HG03103 (cell line): ENCODE results near the gene ETS1.

Source experiments
- ATAC-seq: cut with Tn5 transposase; IDR thresholded peaks from one replicate; pipeline ENCODE4 v1.9.1; 2021; ENCODE audit warnings: low read depth; ENCODE audit not compliant: unreplicated experiment

ETS1 gene

DNA sequence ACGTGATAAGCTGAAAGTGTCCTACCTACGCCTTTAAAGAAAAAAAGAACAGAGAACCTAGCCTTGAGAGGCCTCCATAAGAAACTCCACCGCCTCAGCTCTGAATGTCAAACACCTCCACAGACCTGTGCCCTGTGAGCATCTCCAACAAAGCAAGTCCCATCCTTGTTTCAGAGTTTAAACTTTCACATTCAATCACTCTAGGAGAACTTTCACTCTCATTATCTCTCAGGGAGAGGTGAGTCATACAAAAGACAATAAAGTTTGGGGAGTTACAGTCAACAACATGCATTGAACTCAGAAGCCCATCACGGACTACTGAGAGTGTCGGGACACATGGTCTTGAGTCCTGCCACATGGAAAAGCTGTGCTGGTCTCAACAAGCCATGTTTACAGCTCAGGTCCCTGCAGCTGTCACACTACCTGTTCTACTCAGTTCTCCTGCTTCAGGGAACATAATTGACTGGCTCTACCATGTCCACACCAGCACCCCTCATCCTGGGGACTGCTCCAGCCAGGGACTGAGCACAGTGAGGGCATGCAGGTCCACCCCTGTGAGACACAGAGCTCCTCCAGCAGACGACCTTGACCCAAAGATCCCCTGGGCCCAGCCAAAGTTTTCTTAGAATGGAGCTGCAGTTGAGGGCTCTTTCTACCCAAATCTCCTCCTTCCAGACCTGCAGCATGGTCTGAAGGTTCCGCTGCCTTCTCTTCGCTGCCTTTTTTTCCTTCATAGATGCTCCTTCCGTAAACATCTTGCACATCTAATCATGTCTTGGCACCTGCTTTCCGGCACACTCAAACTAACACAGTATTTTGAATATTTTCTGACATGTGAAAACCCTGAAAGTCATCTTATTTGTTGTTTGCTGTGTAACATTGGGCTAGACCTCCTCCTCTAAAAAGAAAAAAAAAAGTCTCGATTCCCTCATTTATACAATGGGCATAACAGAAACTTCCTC is 114.9 kb downstream of the ETS1 start:
- peak; percentile 40 for ATAC-seq

DNA sequence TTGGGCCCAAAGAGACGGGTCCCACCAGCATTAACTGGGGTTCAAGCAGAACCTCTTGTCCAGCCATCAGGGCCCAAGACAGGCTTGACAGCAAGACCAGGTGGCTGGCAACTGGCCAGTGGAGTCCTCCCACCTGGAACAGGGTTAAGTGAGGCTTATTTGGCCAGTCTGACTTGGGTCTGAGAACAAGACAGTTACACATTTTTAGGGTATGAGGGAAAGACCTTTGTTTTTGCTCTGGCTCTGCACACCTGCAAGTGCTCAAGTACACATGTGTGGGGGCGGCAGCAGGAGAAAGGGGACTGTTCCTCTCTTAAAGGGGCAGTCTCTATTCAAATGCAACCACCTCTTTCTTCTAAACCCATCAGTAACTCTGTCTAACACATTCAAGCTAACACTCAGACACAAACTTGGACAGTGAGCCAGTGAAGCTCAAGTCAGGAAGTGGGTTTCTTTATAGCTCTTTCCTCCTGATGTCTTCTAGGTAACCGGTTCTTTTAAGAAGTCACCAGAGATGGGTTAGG is 116.2 kb downstream of the ETS1 start:
- peak; percentile 43 for ATAC-seq

DNA sequence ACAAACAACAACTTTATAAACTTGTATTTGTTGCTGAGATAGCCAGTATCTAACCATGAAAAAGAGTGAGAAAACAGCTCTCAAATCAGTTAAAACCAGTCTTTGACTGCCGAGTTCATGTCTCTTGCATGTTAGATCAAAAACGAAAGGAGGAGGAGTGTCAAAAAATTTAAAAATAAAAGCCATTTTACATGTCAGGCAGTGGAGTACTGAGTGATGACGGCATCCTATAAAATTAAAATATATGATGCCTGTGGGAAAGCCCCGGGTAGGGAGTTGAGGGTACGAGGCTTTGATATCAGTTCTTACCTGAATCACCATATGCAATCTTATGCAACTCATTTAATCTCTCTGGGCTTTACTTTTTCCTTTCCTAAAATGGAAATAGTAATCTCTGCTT is 117.3 kb downstream of the ETS1 start:
- no peak for ATAC-seq

GRCh38 chr11:128469220-128469619 is 118.1 kb downstream of the ETS1 start:
- ATAC-seq: peak; percentile 45

GRCh38 chr11:128468111-128468510 is 119.2 kb downstream of the ETS1 start:
- no peak for ATAC-seq

DNA sequence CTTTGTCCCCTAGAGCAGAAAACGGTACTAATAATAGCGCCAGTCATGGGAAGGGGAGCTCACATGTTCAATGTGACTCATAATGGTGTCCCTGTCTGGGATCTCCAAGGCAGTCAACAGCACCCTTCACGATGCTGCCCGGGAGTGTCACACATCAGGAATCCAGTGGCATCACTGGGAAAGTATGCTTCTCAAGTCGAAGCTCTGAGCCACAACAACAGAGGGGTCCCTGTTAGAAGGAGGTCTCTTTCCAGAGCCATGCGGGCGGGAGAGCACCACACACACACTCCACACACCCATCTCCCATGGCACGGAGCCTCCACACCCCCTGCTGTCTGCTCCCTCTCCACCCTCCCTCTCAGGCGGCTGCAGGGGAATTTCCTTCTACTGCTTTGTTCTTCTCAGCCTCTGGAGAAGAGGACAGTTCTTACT is 119.7 kb downstream of the ETS1 start:
- no peak for ATAC-seq

- ATAC-seq: no peak
These were observed 120.3 kb downstream of the ETS1 start for GRCh38 chr11:128467041-128467440.

DNA sequence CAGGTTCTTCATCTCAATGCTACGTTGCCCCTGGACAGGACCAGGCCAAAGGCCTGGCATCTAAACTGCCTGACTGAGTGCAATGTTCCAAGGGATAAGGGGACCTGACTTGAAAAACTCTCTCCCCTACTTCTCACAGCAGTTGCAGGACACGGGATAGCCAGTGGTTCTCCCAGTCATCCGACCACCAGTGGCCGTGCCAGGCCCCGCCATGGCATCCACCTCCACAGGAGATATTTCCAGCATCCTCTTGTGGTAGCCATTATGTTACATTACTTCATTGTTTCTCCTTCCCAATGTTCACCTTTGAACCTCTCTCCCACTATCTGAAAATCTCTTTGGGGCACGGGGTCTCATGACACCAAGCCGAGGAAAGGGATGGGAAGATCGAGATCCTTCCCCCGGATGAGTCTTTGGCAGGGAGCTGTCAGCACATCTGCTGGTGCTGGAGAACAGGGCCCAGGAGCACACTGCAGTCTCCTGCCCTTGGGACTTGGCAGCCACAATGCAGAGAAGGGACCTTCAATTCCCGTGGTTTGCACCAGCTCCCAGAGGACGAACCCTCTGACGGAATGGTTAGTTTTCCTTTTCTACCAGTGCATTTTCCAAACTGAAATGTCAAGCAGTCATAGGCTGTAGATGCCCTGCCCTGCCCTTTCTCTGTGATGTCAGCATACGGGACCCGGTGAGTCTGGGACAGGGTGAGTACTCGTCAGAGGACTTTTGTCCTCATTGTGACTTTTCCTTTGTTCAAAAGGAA is 121.2 kb downstream of the ETS1 start:
- ATAC-seq: no peak

DNA sequence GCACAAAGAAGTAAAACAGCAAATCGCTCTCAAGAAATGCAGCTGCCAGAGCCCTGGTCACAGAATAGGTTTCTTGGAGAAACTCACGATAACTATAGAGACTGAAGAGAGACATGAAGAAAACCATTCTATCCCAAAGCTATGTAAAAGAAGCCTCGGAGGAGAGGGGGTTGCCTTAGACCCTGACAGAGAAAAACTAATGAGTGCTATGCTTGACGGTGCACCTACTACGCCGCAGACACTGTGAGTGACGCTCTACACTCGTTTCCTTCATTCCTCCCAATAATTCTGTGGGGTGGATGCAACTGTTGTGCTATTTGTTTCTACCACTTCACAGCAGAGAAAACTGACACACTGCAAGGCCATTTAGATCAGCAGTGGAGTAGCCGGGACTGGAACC is 121.8 kb downstream of the ETS1 start:
- ATAC-seq: no peak

DNA sequence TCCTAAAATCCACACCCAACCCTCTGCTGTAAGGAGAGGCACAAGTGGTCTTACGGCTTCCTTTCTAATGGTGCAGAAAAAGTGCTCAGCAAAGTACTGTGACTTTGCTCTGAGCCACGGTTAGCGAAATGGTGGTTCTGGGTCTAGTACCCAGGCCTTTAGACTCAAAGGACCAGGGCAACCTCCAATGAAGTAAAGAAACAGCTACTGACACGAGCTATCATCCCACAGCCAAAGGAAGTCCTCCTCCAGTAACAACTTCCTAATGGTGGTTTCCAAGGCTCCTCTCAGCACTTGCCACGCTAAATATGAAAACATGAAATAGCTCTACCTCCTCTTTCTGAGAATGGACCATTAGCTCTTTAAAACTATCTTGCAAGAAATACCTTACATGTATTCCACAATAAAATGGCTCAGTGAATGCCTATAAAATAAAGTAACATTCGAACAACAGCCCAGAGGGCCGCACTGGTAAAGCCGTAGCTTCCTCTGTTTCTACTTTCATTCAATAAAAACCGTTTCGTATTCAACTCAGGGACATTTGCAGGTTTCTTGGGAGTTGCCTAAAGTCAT is 122.4 kb downstream of the ETS1 start:
- ATAC-seq: no peak

DNA sequence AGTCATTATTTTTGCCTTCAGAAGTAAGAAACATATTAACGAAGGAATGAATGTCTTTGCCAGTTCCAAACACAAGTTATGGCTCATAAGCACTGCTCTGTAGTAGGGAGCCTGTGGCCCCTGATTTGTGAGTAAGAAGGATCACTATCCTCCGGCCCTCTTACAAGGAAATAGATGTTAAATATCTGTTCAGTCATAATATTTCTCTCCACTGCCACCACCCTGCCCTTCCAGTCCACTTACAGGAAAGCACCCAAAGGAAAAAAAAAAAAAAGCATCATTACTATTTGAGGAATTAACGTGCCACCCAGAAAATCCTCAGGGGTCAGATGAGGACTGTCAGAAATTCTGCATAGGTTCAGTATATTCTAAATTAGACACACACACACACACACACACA is 123.4 kb downstream of the ETS1 start:
- no peak for ATAC-seq

- ATAC-seq: no peak
These were observed 124.0 kb downstream of the ETS1 start for GRCh38 chr11:128463371-128463829.

DNA sequence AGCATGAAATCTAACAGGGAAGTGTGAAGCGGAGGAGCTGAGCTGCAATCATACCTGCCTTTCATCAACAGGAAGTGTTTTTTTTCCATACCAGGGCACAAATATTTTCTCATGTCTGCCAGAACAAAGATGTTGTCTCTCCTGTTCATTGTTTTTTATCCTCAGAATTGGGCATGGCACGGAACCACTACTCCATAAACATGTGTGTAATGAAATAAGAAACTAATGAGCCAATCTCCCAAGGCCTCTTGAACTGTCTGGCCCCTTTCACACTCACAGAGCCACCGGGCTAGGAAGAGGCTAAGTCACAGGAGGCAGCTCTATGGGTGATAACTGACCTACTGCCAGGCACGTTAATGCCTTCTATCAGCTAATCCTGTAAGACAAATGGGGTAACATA is 124.4 kb downstream of the ETS1 start:
- ATAC-seq: no peak

DNA sequence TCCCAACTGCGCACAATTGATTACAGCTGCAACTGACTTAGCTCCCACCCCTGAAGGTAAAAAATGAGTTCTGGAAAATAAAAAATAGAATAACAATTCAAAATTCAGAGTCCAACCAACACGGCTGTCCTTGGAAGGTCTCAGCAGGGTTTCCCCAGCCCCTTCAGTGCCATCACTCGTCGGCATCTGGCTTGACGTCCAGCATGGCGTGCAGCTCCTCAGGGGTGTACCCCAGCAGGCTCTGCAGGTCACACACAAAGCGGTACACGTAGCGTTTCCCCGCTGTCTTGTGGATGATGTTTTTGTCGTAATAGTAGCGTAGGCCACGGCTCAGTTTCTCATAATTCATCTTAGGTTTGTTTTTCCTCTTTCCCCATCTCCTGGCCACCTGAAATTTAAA is 125.2 kb downstream of the ETS1 start:
- no peak for ATAC-seq

DNA sequence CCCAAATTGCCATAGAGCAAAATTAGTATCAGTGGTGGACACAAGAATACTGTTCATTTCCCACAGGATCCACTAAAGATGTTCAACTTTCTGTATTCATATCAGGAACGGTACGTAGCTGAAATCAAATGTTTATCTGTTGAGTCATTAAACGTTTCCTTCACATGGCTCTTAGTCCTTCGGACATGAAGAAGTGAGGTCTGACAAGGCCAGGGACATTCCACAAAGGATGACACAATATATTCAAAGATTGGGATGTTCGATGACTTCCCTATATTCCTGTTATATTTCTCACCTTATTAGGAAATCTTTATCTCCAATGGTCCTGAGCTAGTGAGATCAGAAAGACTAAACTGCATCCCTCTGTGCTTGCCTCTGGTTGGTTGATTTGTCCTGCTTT is 129.0 kb downstream of the ETS1 start:
- ATAC-seq: no peak

- ATAC-seq: no peak
These were observed 129.5 kb downstream of the ETS1 start for GRCh38 chr11:128457874-128458273.

- no peak for ATAC-seq
These were observed 130.6 kb downstream of the ETS1 start for GRCh38 chr11:128456566-128457268.

GRCh38 chr11:128455766-128456165 is 131.6 kb downstream of the ETS1 start:
- no peak for ATAC-seq

- ATAC-seq: no peak
These were observed 133.7 kb downstream of the ETS1 start for GRCh38 chr11:128453444-128454336.
